K562 (cell line): ENCODE data around the gene PHPT1. TPM values are rescaled to one million over a fixed set of nuclear protein-coding genes. Genes with fewer than 3 reads are reported as not detected.

Experiments used
- FOXJ3 ChIP-seq: sonication (generic); formaldehyde crosslinking; IDR thresholded peaks from 2 replicates; pipeline ENCODE4 v1.4.0; 2020; ENCODE audit warnings: mild to moderate bottlenecking, missing genetic modification reagents
- KAT7 ChIP-seq: sonication (generic); formaldehyde crosslinking; IDR thresholded peaks from 2 replicates; pipeline ENCODE4 v1.8.0; 2022; ENCODE audit warnings: missing genetic modification reagents, mild to moderate bottlenecking, borderline replicate concordance
- NRF1 ChIP-seq, 2 experiments: fragments of 450-650 bp; IDR thresholded peaks in 1 of 2; conservative IDR thresholded peaks in 1 of 2; 2 replicates each; pipeline ENCODE4 v1.6.1; 2014; ENCODE audit warnings: mild to moderate bottlenecking in 2 of 2
- RBM39 ChIP-seq: fragments of 200-400 bp; formaldehyde crosslinking; optimal IDR thresholded peaks from 2 replicates; pipeline ENCODE3; 2018; ENCODE audit warnings: low read depth, low read length
- SIN3A ChIP-seq, 2 experiments: fragments of 150-350 bp in 1 of 2; IDR thresholded peaks; 2 replicates each; pipeline ENCODE4 v1.6.1; 2011 to 2016; ENCODE audit warnings: borderline replicate concordance in 2 of 2, low read depth in 2 of 2, low read length in 2 of 2, mild to moderate bottlenecking in 2 of 2, moderate library complexity in 2 of 2; ENCODE audit not compliant: control insufficient read depth in 1 of 2
- SIRT6 ChIP-seq: IDR thresholded peaks from one replicate; pipeline ENCODE4 v1.6.1; 2012; ENCODE audit warnings: low read depth, mild to moderate bottlenecking, control low read depth, inconsistent platforms, low read length, moderate library complexity
- ZBTB40 ChIP-seq, 2 experiments: fragments of 450-650 bp in 1 of 2; sonication (generic) in 1 of 2; formaldehyde crosslinking in 1 of 2; IDR thresholded peaks; 2 replicates each; pipeline versions ENCODE4 v1.7.1 to v1.9.0; 2016 to 2022; ENCODE audit warnings: inconsistent platforms in 1 of 2, mild to moderate bottlenecking in 1 of 2, missing genetic modification reagents in 1 of 2
- ZNF592 ChIP-seq: fragments of 450-650 bp; IDR thresholded peaks from 2 replicates; pipeline ENCODE4 v1.6.1; 2017; ENCODE audit warnings: antibody characterized with exemption, mild to moderate bottlenecking
- polyA plus RNA-seq, 8 experiments: library from polyadenylated mRNA; depleted of rRNA in 4 of 8; stranded (reverse) in 5 of 8; unstranded in 3 of 8; fragments of >200 nt; fragmentation: Nextera tagmentation in 2 of 8; fragmentation: Illumina TruSeq in 1 of 8; extraction: Ambion mirVana in 2 of 8; extraction: Trizol in 1 of 8; gene quantifications; 2 replicates each; pipeline versions ENCODE4 v1.2.1 to v1.2.3, GENCODE V29; 2011 to 2014; ENCODE audit warnings: inconsistent platforms in 1 of 8, missing spikeins in 1 of 8
- total RNA-seq, 7 experiments: library from RNA; depleted of rRNA in 6 of 7; stranded (reverse); fragments of >200 nt in 6 of 7; fragmentation: Illumina TruSeq in 2 of 7; extraction: Trizol in 2 of 7; gene quantifications; 2 replicates each; pipeline versions ENCODE4 v1.2.1 to v1.2.3, GENCODE V29; 2011 to 2021; ENCODE audit warnings: low replicate concordance in 1 of 7

The PHPT1 gene
- total and polyA plus RNA-seq, 9 of the 15 experiments (the other 6 are each of a cell fraction or from before 2014, with no cell fraction given) = 20.9 to 166 (median 129) TPM

GRCh38 chr9:136840877-136841645, 8.1 kb upstream of the PHPT1 start (continued):
- TF ChIP-seq ZNF592 (no peak), ZBTB40 (IDR thresholded peaks at IDR 0.05) (no peak), ZBTB40 (CRISPR knock-in tag; IDR thresholded peaks at IDR 0.05) (0 out of 2 replicates have a peak, but pooled peaks have one; percentile 17), NRF1 (conservative IDR thresholded peaks at IDR 0.05 in 1 of 2, IDR thresholded peaks at IDR 0.05 in 1 of 2) (no peak), FOXJ3 (no peak), KAT7 (CRISPR knock-in tag) (peak; percentile 62; the same call in 1 of the 2 replicates), SIN3A (IDR thresholded peaks at IDR 0.05; ENCODE audit: borderline replicate concordance in 2 of 2, control insufficient read depth in 1 of 2, low read depth in 2 of 2, low read length in 2 of 2) (peak in 1 of 2 experiments; percentile 35; a peak in 1 of 4 replicates), RBM39 (no peak), SIRT6 (peak; percentile 17)
